Measurements from ENCODE around the gene NT5E. TPM values are rescaled to one million over a fixed set of nuclear protein-coding genes. Genes with fewer than 3 reads are reported as not detected.

NT5E gene
- total and polyA plus RNA-seq, 2 experiments from 2014 or later = 0.18 to 1.5 TPM

- ATAC-seq (no peak), DNase-seq (ENCODE audit: low spot score) (no peak)
- Mint-ChIP-seq H3K4me3 (no peak overlapping the region), H3K27ac (no peak overlapping the region), H3K9me3 (no peaks in the 10 kb centered on the region), H3K4me1 (peaks cover 16% of the 10 kb centered on the region), H3K27me3 (ENCODE audit: insufficient read depth, low read depth, poor library complexity) (peaks cover 38% of the 10 kb centered on the region), H3K36me3 (ENCODE audit: low read depth) (no peaks in the 10 kb centered on the region)
- Histone ChIP-seq H3K4me1 (ENCODE audit: insufficient read depth) (peaks cover 14% of the 10 kb centered on the region), H2AFZ (no peak overlapping the region), H3K4me2 (no peak overlapping the region), H3F3A (replicated peaks; ENCODE audit: low read depth) (no peaks in the 10 kb centered on the region), H3K36me3 (ENCODE audit: insufficient read depth) (no peaks in the 10 kb centered on the region), H3K4me3 (no peak overlapping the region), H3K27me3 (ENCODE audit: insufficient read depth) (peaks cover 49% of the 10 kb centered on the region), H3K27ac (ENCODE audit: low read depth) (no peak overlapping the region), H3K79me2 (replicated peaks; ENCODE audit: insufficient read depth) (no peaks in the 10 kb centered on the region), H4K20me1 (replicated peaks; ENCODE audit: insufficient read depth) (no peaks in the 10 kb centered on the region), H3K9me2 (ENCODE audit: insufficient read depth) (peaks cover 11% of the 10 kb centered on the region)
- TF ChIP-seq POLR2AphosphoS5 (IDR thresholded peaks at IDR 0.05; ENCODE audit: low read depth) = no peak
- TF ChIP-seq CREB1 (CRISPR knock-in tag; IDR thresholded peaks at IDR 0.05; ENCODE audit: low read depth) = no peak
- no peak for TF ChIP-seq REST (IDR thresholded peaks at IDR 0.05; ENCODE audit: unreplicated experiment)
- TF ChIP-seq ZNF114 (CRISPR knock-in tag; IDR thresholded peaks at IDR 0.05) = no peak
- no peak for TF ChIP-seq CTCF (conservative IDR thresholded peaks at IDR 0.05; ENCODE audit: low read depth in 2 of 2)
- TF ChIP-seq EZH2phosphoT487 (IDR thresholded peaks at IDR 0.05; ENCODE audit: unreplicated experiment) = no peak
Measured at GRCh38 chr6:85453490-85453889, 3.6 kb downstream of the NT5E start.

GRCh38 chr6:85455471-85456026 lies 5.7 kb downstream of the NT5E start:
- H4K20me1 ChIP-seq (replicated peaks; ENCODE audit: insufficient read depth) = no peaks in the 10 kb centered on the region
- no peaks in the 10 kb centered on the region for H3K9me3 Mint-ChIP-seq
- H3K4me3 Mint-ChIP-seq = no peak overlapping the region
- H3F3A ChIP-seq (replicated peaks; ENCODE audit: low read depth) = no peaks in the 10 kb centered on the region
- peaks cover 21% of the 10 kb centered on the region for H3K27me3 Mint-ChIP-seq (ENCODE audit: insufficient read depth, low read depth, poor library complexity)
- H3K9me2 ChIP-seq (ENCODE audit: insufficient read depth) = peaks cover 11% of the 10 kb centered on the region
- H3K4me2 ChIP-seq = no peak overlapping the region
- peaks cover 29% of the 10 kb centered on the region for H3K27me3 ChIP-seq (ENCODE audit: insufficient read depth)
- no peak overlapping the region for H2AFZ ChIP-seq
- no peak for ATAC-seq
- no peaks in the 10 kb centered on the region for H3K79me2 ChIP-seq (replicated peaks; ENCODE audit: insufficient read depth)
- peaks cover 31% of the 10 kb centered on the region for H3K4me1 ChIP-seq (ENCODE audit: insufficient read depth)
- TF ChIP-seq EZH2phosphoT487 (IDR thresholded peaks at IDR 0.05; ENCODE audit: unreplicated experiment) (no peak), CREB1 (CRISPR knock-in tag; IDR thresholded peaks at IDR 0.05; ENCODE audit: low read depth) (no peak), JUNB (IDR thresholded peaks at IDR 0.05; ENCODE audit: unreplicated experiment) (no peak), ZNF114 (CRISPR knock-in tag; IDR thresholded peaks at IDR 0.05) (no peak), ZNF462 (CRISPR knock-in tag; IDR thresholded peaks at IDR 0.05) (no peak), POLR2AphosphoS5 (IDR thresholded peaks at IDR 0.05; ENCODE audit: low read depth) (no peak)
- H3K4me1 Mint-ChIP-seq = peaks cover 25% of the 10 kb centered on the region
- no peak overlapping the region for H3K27ac Mint-ChIP-seq
- H3K27ac ChIP-seq (ENCODE audit: low read depth) = no peak overlapping the region
- no peaks in the 10 kb centered on the region for H3K36me3 ChIP-seq (ENCODE audit: insufficient read depth)
- H3K4me3 ChIP-seq = no peak overlapping the region
- DNase-seq (ENCODE audit: low spot score) = no peak
- H3K36me3 Mint-ChIP-seq (ENCODE audit: low read depth) = no peaks in the 10 kb centered on the region
